K562 (cell line): ENCODE measurements around the gene GORASP1. TPM values are rescaled to one million over a fixed set of nuclear protein-coding genes. Genes with fewer than 3 reads are reported as not detected.

Experiments used
- ARID2 ChIP-seq: fragments of 450-650 bp; IDR thresholded peaks from 2 replicates; pipeline ENCODE4 v1.6.1; 2017; ENCODE audit warnings: antibody characterized with exemption, mild to moderate bottlenecking
- ARNT ChIP-seq, 2 experiments: fragments of 450-650 bp; IDR thresholded peaks; 2 replicates each; pipeline ENCODE4 v1.6.1; 2016; ENCODE audit warnings: mild to moderate bottlenecking in 1 of 2
- BRF1 ChIP-seq: IDR thresholded peaks from 3 replicates; pipeline ENCODE4 v1.6.1; 2011; ENCODE audit warnings: borderline replicate concordance, mild to moderate bottlenecking; ENCODE audit not compliant: insufficient read length; ENCODE audit errors: extremely low read depth
- CXXC5 ChIP-seq: fragments of 250-450 bp; sonication (Bioruptor Pico); IDR thresholded peaks from 2 replicates; pipeline ENCODE4 v1.8.0; 2022; ENCODE audit warnings: inconsistent platforms, mild to moderate bottlenecking, moderate library complexity
- DIDO1 ChIP-seq: fragments of 450-650 bp; IDR thresholded peaks from 2 replicates; pipeline ENCODE4 v1.6.1; 2016; ENCODE audit warnings: low read depth, missing biosample characterization, missing genetic modification characterization
- EP300 ChIP-seq: IDR thresholded peaks from 2 replicates; pipeline ENCODE4 v1.6.1; 2012; ENCODE audit warnings: low read length, improper control_type of control experiment
- GTF2F1 ChIP-seq: IDR thresholded peaks from 2 replicates; pipeline ENCODE4 v1.6.1; 2011; ENCODE audit warnings: low read depth, low read length, improper control_type of control experiment
- KLF10 ChIP-seq: fragments of 250-450 bp; sonication (Bioruptor Pico); IDR thresholded peaks from 2 replicates; pipeline ENCODE4 v1.6.1; 2021; ENCODE audit warnings: matching md5 sums
- MTF1 ChIP-seq: fragments of 250-450 bp; sonication (Bioruptor Pico); IDR thresholded peaks from 2 replicates; pipeline ENCODE4 v1.9.0; 2021; ENCODE audit warnings: moderate library complexity, mild to moderate bottlenecking, inconsistent platforms, borderline replicate concordance
- NFATC3 ChIP-seq: fragments of 450-650 bp; IDR thresholded peaks from 2 replicates; pipeline ENCODE4 v1.6.1; 2017; ENCODE audit warnings: mild to moderate bottlenecking
- NR2C1 ChIP-seq, 2 experiments: fragments of 450-650 bp; IDR thresholded peaks; 2 replicates each; pipeline ENCODE4 v1.6.1; 2017; ENCODE audit warnings: mild to moderate bottlenecking in 2 of 2, antibody characterized with exemption in 1 of 2, inconsistent platforms in 1 of 2, missing compliant biosample characterization in 1 of 2, missing genetic modification characterization in 1 of 2
- RBM25 ChIP-seq: fragments of 200-400 bp; formaldehyde crosslinking; IDR thresholded peaks from 2 replicates; pipeline ENCODE4 v1.6.1; 2018; ENCODE audit warnings: low read length, low read depth, moderate library complexity; ENCODE audit not compliant: severe bottlenecking
- RFX5 ChIP-seq: IDR thresholded peaks from 2 replicates; pipeline ENCODE4 v1.6.1; 2011; ENCODE audit warnings: low read depth, mild to moderate bottlenecking, improper control_type of control experiment, low read length
- SIN3B ChIP-seq: fragments of 450-650 bp; IDR thresholded peaks from 2 replicates; pipeline ENCODE4 v1.6.1; 2017; ENCODE audit warnings: low read depth, mild to moderate bottlenecking, moderate library complexity
- SMARCA5 ChIP-seq: fragments of 450-650 bp; IDR thresholded peaks from 2 replicates; pipeline ENCODE4 v1.6.1; 2016
- ZEB2 ChIP-seq: fragments of 450-650 bp; IDR thresholded peaks from 2 replicates; pipeline ENCODE4 v1.6.1; 2016
- ZNF217 ChIP-seq: sonication (generic); formaldehyde crosslinking; IDR thresholded peaks from 2 replicates; pipeline ENCODE4 v1.8.0; 2022; ENCODE audit warnings: mild to moderate bottlenecking, missing genetic modification reagents
- ZNF551 ChIP-seq: fragments of 250-450 bp; sonication (Bioruptor Pico); IDR thresholded peaks from 2 replicates; pipeline ENCODE4 v1.5.0; 2021; ENCODE audit warnings: mild to moderate bottlenecking, moderate library complexity
- ZNF696 ChIP-seq: fragments of 250-450 bp; sonication (Bioruptor Pico); conservative IDR thresholded peaks from 2 replicates; pipeline ENCODE4 v1.4.0; 2020; ENCODE audit warnings: mild to moderate bottlenecking, moderate library complexity
- ZNF778 ChIP-seq: fragments of 450-650 bp; formaldehyde crosslinking; IDR thresholded peaks from 2 replicates; pipeline ENCODE4 v1.4.0; 2020; ENCODE audit warnings: mild to moderate bottlenecking, moderate library complexity
- polyA plus RNA-seq, 8 experiments: library from polyadenylated mRNA; depleted of rRNA in 4 of 8; stranded (reverse) in 5 of 8; unstranded in 3 of 8; fragments of >200 nt; fragmentation: Nextera tagmentation in 2 of 8; fragmentation: Illumina TruSeq in 1 of 8; extraction: Ambion mirVana in 2 of 8; extraction: Trizol in 1 of 8; gene quantifications; 2 replicates each; pipeline versions ENCODE4 v1.2.1 to v1.2.3, GENCODE V29; 2011 to 2014; ENCODE audit warnings: inconsistent platforms in 1 of 8, missing spikeins in 1 of 8
- total RNA-seq, 7 experiments: library from RNA; depleted of rRNA in 6 of 7; stranded (reverse); fragments of >200 nt in 6 of 7; fragmentation: Illumina TruSeq in 2 of 7; extraction: Trizol in 2 of 7; gene quantifications; 2 replicates each; pipeline versions ENCODE4 v1.2.1 to v1.2.3, GENCODE V29; 2011 to 2021; ENCODE audit warnings: low replicate concordance in 1 of 7
- TF ChIP-seq, protein P1 (sequence below), 2 experiments: fragments of 450-650 bp in 1 of 2; IDR thresholded peaks; 2 replicates each; pipeline ENCODE4 v1.6.1; 2011 to 2017; ENCODE audit warnings: low read depth in 2 of 2, antibody characterized with exemption in 1 of 2, borderline replicate concordance in 1 of 2, low read length in 1 of 2, mild to moderate bottlenecking in 1 of 2, mixed read lengths in 1 of 2; ENCODE audit not compliant: control insufficient read depth in 1 of 2
- TF ChIP-seq, protein P2 (sequence below): fragments of 250-450 bp; sonication (Bioruptor Pico); IDR thresholded peaks from 2 replicates; pipeline ENCODE4 v1.5.0; 2020; ENCODE audit warnings: mild to moderate bottlenecking, borderline replicate concordance
- TF ChIP-seq, protein P3 (sequence below): sonication (generic); formaldehyde crosslinking; IDR thresholded peaks from 2 replicates; pipeline ENCODE4 v1.9.0; 2022; ENCODE audit warnings: mild to moderate bottlenecking, missing genetic modification reagents

GORASP1 gene
- total and polyA plus RNA-seq, 9 of the 15 experiments (the other 6 are each of a cell fraction or from before 2014, with no cell fraction given) = 8.4 to 87.9 (median 67.6) TPM

DNA sequence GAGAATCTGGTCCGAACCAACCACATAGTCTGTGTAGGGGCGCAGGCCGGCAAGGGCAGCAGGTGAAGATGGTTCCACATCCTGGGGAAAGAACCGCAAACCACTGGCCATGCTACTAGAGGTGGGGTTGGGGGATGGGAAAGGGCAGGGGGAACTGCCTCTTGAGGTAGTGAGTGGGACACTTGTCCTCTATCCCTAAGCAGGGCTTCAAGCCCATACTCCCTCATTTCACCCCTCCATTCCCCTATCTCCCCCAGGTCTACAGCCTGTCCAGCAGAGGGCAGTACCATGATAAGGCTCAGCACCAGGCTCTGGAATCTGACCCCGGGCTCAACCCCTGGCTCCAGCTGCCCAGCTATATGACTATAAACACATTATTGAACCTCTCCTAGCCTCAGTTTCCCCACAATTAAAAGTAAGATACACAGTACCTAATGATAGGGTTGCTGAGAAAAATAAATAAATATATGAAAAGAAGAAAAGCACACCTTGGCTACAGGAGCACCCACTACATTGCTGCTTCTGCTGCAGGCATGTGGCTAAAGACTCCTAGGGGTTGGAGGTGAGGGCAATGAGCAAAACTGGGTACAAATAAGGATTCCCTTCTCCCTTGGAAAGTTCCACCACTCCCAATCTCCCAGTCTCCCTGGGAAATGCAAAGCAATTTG, 6.3 kb downstream of the GORASP1 start (continued):
- TF ChIP-seq, protein P1, sequence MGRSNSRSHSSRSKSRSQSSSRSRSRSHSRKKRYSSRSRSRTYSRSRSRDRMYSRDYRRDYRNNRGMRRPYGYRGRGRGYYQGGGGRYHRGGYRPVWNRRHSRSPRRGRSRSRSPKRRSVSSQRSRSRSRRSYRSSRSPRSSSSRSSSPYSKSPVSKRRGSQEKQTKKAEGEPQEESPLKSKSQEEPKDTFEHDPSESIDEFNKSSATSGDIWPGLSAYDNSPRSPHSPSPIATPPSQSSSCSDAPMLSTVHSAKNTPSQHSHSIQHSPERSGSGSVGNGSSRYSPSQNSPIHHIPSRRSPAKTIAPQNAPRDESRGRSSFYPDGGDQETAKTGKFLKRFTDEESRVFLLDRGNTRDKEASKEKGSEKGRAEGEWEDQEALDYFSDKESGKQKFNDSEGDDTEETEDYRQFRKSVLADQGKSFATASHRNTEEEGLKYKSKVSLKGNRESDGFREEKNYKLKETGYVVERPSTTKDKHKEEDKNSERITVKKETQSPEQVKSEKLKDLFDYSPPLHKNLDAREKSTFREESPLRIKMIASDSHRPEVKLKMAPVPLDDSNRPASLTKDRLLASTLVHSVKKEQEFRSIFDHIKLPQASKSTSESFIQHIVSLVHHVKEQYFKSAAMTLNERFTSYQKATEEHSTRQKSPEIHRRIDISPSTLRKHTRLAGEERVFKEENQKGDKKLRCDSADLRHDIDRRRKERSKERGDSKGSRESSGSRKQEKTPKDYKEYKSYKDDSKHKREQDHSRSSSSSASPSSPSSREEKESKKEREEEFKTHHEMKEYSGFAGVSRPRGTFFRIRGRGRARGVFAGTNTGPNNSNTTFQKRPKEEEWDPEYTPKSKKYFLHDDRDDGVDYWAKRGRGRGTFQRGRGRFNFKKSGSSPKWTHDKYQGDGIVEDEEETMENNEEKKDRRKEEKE (IDR thresholded peaks at IDR 0.05; ENCODE audit: borderline replicate concordance in 1 of 2, control insufficient read depth in 1 of 2, low read depth in 2 of 2, low read length in 1 of 2) = no peak
- no peak for TF ChIP-seq GTF2F1
- no peak for TF ChIP-seq ZNF696 (CRISPR knock-in tag)
- TF ChIP-seq RFX5 = no peak
- no peak for TF ChIP-seq ZNF551
- TF ChIP-seq, protein P2, sequence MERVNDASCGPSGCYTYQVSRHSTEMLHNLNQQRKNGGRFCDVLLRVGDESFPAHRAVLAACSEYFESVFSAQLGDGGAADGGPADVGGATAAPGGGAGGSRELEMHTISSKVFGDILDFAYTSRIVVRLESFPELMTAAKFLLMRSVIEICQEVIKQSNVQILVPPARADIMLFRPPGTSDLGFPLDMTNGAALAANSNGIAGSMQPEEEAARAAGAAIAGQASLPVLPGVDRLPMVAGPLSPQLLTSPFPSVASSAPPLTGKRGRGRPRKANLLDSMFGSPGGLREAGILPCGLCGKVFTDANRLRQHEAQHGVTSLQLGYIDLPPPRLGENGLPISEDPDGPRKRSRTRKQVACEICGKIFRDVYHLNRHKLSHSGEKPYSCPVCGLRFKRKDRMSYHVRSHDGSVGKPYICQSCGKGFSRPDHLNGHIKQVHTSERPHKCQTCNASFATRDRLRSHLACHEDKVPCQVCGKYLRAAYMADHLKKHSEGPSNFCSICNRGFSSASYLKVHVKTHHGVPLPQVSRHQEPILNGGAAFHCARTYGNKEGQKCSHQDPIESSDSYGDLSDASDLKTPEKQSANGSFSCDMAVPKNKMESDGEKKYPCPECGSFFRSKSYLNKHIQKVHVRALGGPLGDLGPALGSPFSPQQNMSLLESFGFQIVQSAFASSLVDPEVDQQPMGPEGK (CRISPR knock-in tag) = no peak
- TF ChIP-seq NFATC3 = no peak
- no peak for TF ChIP-seq ZNF217 (CRISPR knock-in tag)
- TF ChIP-seq SMARCA5 = peak; percentile 83
- TF ChIP-seq, protein P3, sequence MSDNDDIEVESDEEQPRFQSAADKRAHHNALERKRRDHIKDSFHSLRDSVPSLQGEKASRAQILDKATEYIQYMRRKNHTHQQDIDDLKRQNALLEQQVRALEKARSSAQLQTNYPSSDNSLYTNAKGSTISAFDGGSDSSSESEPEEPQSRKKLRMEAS (CRISPR knock-in tag) = no peak
- no peak for TF ChIP-seq MTF1 (CRISPR knock-in tag)
- TF ChIP-seq BRF1 = no peak
- no peak for TF ChIP-seq DIDO1 (tag)
- no peak for TF ChIP-seq ARID2
- TF ChIP-seq SIN3B = no peak
- peak; percentile 61 for TF ChIP-seq RBM25
- peak; percentile 39; the same call in 1 of the 2 replicates for TF ChIP-seq NR2C1 (IDR thresholded peaks at IDR 0.05)
- peak; percentile 42; the same call in 1 of the 2 replicates for TF ChIP-seq NR2C1 (tag; IDR thresholded peaks at IDR 0.05)
- TF ChIP-seq ZNF778 = no peak
- no peak for TF ChIP-seq EP300
- no peak for TF ChIP-seq ZEB2
- TF ChIP-seq KLF10 (CRISPR knock-in tag) = no peak
- no peak for TF ChIP-seq CXXC5
- TF ChIP-seq ARNT (IDR thresholded peaks at IDR 0.05) = no peak
